Ascending aorta (tissue), 2 donors: ENCODE results near the gene PRRC2A. TPM values are rescaled to one million over a fixed set of nuclear protein-coding genes. Genes with fewer than 3 reads are reported as not detected.

ENCODE experiments used
- DNase-seq, 2 donors: peaks; one replicate each; pipeline ENCODE4 v3.0.0-alpha.2; 2019; ENCODE audit warnings: low spot score in 2 of 2
- H3K27ac ChIP-seq, 2 donors: fragments of 200-600 bp; sonication (generic); one replicate each; pipeline ENCODE4 v1.5.1; 2016 to 2017; ENCODE audit warnings: mild to moderate bottlenecking in 1 of 2
- H3K27me3 ChIP-seq: fragments of 200-600 bp; sonication (generic); one replicate; pipeline ENCODE4 v1.5.1; 2017
- H3K36me3 ChIP-seq, 2 donors: fragments of 200-600 bp; sonication (generic); one replicate each; pipeline ENCODE4 v1.5.1; 2016
- H3K4me1 ChIP-seq, 2 donors: fragments of 200-600 bp; sonication (generic); one replicate each; pipeline ENCODE4 v1.5.1; 2016 to 2017; ENCODE audit warnings: mild to moderate bottlenecking in 1 of 2
- H3K4me3 ChIP-seq, 2 donors: fragments of 200-600 bp; sonication (generic); one replicate each; pipeline ENCODE4 v1.5.1; 2016 to 2017; ENCODE audit warnings: mild to moderate bottlenecking in 1 of 2
- H3K9me3 ChIP-seq, 2 donors: fragments of 200-600 bp; sonication (generic); one replicate each; pipeline ENCODE4 v1.5.1; 2016
- CTCF ChIP-seq, 3 experiments: fragments of 200-600 bp in 2 of 3; fragments of 450-650 bp in 1 of 3; sonication (generic) in 2 of 3; IDR thresholded peaks; one replicate each; pipeline ENCODE4 v1.5.1; 2016 to 2019; ENCODE audit warnings: antibody characterized with exemption in 3 of 3, mild to moderate bottlenecking in 1 of 3, moderate library complexity in 1 of 3
- intact Hi-C: fragments of 100-400 bp; cut with DNase I; formaldehyde crosslinking; loops from one replicate; pipeline ENCODE4 v1.15.1; 2023
- total RNA-seq: library from RNA; depleted of rRNA; stranded (reverse); fragments of >200 nt; gene quantifications from one replicate; pipeline ENCODE4 v1.1.0, GENCODE V29; 2016

PRRC2A gene
- total RNA-seq, 1 donor from 2014 or later: 171 TPM

GRCh38 chr6:31642798-31643570, 22.5 kb downstream of the PRRC2A start:
- DNase-seq: no peak
- Histone ChIP-seq H3K36me3 (peaks cover 91 to 96% of the 10 kb centered on the region in 2 donors), H3K9me3 (no peaks in the 10 kb centered on the region), H3K4me3 (no peak overlapping the region), H3K27me3 (no peaks in the 10 kb centered on the region), H3K4me1 (no peaks in the 10 kb centered on the region), H3K27ac (no peak overlapping the region)
- intact Hi-C loops: no loop called here
- TF ChIP-seq CTCF (IDR thresholded peaks at IDR 0.05): no peak

DNA sequence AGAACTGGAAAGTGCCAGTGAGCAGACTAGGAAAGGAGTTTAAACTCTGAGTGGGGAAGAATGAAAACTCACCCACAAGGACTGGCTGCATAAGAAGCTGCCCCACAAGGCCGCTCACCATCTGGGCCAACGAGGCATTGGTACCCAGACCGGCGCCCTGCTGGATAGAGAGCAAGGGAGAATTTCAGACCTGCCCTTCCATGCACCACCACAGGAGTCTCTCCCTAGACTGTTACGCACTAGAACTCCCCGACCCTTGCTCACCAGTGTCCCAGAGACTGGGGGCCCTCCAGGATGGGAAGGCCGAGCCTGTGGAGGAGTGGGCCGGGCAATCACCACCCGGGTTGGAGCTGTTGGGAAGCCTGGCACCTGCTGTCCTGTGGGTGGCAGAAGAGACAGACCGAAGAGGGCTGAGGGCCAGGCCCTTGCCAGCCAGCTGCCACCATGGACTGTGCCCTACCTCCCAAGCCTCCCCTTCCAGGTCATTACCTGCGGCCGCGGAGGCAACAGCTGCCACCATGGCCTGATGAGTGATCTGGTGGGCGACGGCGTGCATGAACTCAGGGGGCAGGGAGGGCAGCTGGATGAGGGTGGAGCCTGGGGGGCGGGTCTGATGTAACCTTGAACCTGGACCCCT, 23.4 kb downstream of the PRRC2A start:
- Histone ChIP-seq H3K9me3 (no peaks in the 10 kb centered on the region), H3K4me1 (no peaks in the 10 kb centered on the region), H3K27me3 (no peaks in the 10 kb centered on the region), H3K36me3 (peaks cover 95 to 96% of the 10 kb centered on the region in 2 donors), H3K4me3 (no peak overlapping the region), H3K27ac (no peak overlapping the region)
- DNase-seq: no peak
- TF ChIP-seq CTCF (IDR thresholded peaks at IDR 0.05): no peak
- intact Hi-C loops: no loop called here

- Histone ChIP-seq H3K4me3 (no peak overlapping the region), H3K9me3 (no peaks in the 10 kb centered on the region), H3K36me3 (peaks cover 90 to 91% of the 10 kb centered on the region in 2 donors), H3K27me3 (no peaks in the 10 kb centered on the region), H3K27ac (no peak overlapping the region), H3K4me1 (peaks cover 0 to 2% of the 10 kb centered on the region in 2 donors)
- intact Hi-C loops: no loop called here
- DNase-seq: no peak
- TF ChIP-seq CTCF (IDR thresholded peaks at IDR 0.05): no peak
Measured at GRCh38 chr6:31645325-31645724, 24.8 kb downstream of the PRRC2A start.

DNA sequence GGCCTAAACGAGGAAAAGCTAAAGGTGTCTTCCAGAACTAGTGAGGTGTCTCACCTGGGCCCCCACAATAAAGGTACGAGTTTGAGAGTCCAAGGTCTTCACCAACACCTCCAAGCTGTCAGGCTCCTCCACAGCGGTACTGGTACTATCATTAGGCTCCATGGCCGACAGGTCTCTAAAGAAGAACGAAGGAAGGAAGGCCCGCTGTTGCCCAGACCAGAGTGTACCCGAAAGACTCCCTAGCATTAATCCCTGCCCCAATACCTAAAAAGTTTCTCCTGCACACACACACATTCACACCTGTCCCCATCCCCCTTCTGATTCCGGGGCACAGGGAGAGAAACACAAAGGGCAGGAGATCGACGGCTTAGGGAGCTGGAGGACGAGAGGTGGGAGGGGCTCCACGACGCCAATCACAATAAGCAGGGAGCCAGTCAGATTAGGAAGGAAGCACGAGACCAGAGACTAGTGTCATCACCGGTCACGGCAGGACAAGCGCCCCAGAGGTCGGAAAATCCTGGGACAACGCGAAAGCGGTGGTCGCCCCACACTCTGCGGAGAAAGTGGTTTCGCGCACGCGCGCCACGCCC, 31.2 kb downstream of the PRRC2A start:
- no peaks in the 10 kb centered on the region for H3K9me3 ChIP-seq
- no peaks in the 10 kb centered on the region for H3K27me3 ChIP-seq
- no peak for DNase-seq
- peaks cover 29 to 34% of the 10 kb centered on the region in 2 donors for H3K36me3 ChIP-seq
- intact Hi-C loops: loop anchor here (1.0 to 2.0 kb wide), 3 partner anchors 14 to 105 kb away; partner anchors contain the start of genes ATP6V1G2, NFKBIL1 and PRRC2A
- peaks cover 4 to 13% of the 10 kb centered on the region in 2 donors for H3K4me1 ChIP-seq
- TF ChIP-seq CTCF (IDR thresholded peaks at IDR 0.05): no peak
- H3K4me3 ChIP-seq: peak overlapping the region; percentile 70 to 86
- peak overlapping the region; percentile 93 to 98 for H3K27ac ChIP-seq

GRCh38 chr6:31652925-31653724, 32.6 kb downstream of the PRRC2A start:
- peaks cover 4 to 19% of the 10 kb centered on the region in 2 donors for H3K4me1 ChIP-seq
- H3K36me3 ChIP-seq: peaks cover 16 to 34% of the 10 kb centered on the region in 2 donors
- TF ChIP-seq CTCF (IDR thresholded peaks at IDR 0.05): peak in 1 of 3 experiments; percentile 26
- intact Hi-C loops: loop anchor here (1.0 to 2.0 kb wide), 3 partner anchors 12 to 106 kb away; partner anchors contain the start of genes ATP6V1G2, NFKBIL1 and PRRC2A
- H3K9me3 ChIP-seq: no peaks in the 10 kb centered on the region
- no peaks in the 10 kb centered on the region for H3K27me3 ChIP-seq
- peak; percentile 56 to 96 for DNase-seq
- H3K27ac ChIP-seq: peak overlapping the region; percentile 93 to 98
- H3K4me3 ChIP-seq: peak overlapping the region; percentile 70 to 86
